Non-pigmented ciliary epithelial cell (primary cell): ENCODE data around the gene CFH.
"Not testable (repeated sequence)": the region's sequence is repeated elsewhere in the genome, so short reads cannot be mapped to it uniquely, and the experiment has no call there.

ENCODE experiments used
- DNase-seq: peaks from one replicate; pipeline ENCODE4 v3.0.0-alpha.2; 2010; ENCODE audit warnings: low read depth

CFH gene

DNA sequence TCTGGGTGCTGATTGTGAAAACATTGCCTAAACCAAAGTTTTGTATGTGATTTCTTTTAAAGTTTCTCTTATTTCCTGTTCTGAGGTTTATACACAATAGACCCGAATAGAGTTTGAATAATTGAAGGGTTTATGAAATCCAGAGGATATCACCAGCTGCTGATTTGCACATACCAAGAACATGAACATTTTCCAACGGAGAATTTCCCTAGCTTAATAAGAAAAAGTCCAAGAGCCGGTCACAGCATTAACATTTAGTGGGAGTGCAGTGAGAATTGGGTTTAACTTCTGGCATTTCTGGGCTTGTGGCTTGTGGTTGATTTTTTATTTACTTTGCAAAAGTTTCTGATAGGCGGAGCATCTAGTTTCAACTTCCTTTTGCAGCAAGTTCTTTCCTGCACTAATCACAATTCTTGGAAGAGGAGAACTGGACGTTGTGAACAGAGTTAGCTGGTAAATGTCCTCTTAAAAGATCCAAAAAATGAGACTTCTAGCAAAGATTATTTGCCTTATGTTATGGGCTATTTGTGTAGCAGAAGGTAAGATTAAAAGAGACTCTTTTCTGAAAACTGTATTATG, at the start of gene CFH:
CFH (plus strand) TSS at position 407 of the 579 bp plus-strand sequence; CDS start at position 482, 75 bp downstream.
- peak; percentile 87 for DNase-seq

GRCh38 chr1:196603651-196604050, 48.2 kb upstream of the CFH start:
- DNase-seq, result no peak

GRCh38 chr1:196607981-196608380, 43.9 kb upstream of the CFH start:
- DNase-seq, result no peak

- peak; percentile 23 for DNase-seq
These were observed 43.2 kb upstream of the CFH start, which contains the start of gene KCNT2 for GRCh38 chr1:196608390-196609369. TSS of gene KCNT2 (minus strand) at chr1:196608440. CDS start at chr1:196608309, 131 bp downstream.

GRCh38 chr1:196609370-196609737, 42.5 kb upstream of the CFH start:
- no peak for DNase-seq

- DNase-seq, result no peak
These were observed 40.0 kb upstream of the CFH start for GRCh38 chr1:196611873-196612272.

- no peak for DNase-seq
These were observed 32.1 kb upstream of the CFH start for GRCh38 chr1:196619721-196620120.

DNA sequence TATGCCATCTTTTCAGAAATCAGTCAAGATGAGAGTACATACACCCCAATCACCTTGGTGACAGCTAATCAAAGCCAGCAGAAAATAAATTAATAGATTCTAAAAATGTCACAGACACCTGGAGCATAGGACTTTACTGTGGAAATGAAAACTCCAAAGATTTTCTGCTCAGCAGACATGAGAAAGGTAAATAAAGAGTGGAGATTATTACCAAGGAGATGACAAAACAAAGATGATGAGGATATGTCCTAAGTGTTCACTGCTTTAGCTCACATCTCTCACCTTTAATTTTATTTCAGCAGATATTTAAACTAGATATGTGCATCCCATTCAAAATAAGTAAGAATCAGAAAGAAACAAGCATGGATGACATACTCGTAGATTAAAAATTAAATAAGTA, 28.8 kb upstream of the CFH start:
- DNase-seq, result no peak

GRCh38 chr1:196628838-196629237, 23.0 kb upstream of the CFH start:
- no peak for DNase-seq

DNA sequence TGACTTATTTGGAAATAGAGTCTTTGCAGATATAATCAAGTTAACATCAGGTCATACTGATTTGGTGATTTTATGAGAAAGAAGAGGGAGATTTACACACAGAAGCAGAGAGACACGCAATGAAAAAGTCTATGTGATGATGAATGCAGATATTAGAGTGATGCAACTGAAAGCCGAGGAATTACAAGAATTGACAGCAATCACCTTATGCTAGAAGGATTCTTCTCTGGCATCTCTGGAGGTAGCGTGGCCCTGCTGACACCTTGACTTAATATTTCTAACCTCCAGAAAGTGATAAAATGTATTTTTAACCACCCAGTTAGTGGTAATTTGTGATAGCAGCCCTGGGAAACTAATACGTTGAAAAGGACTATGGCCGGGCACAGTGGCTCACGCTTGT, 14.2 kb upstream of the CFH start:
- DNase-seq, result no peak

GRCh38 chr1:196638466-196638865, 13.4 kb upstream of the CFH start:
- DNase-seq, result no peak

DNA sequence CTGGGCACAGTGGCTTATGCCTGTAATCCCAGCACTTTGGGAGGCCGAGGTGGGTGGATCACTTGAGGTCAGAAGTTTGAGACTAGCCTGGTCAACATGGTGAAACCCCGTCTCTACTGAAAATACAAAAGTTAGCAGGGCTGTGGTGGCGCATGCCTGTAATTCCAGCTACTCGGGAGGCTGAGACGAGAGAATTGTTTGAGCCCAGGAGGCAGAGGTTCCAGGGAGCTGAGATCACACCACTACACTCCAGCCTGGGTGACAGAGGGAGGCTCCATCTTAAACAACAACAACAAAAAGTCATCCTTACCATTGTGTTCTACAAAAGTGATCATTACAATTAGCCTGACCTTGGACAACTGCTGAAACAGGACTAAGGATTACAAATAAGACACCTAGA, 12.6 kb upstream of the CFH start:
- DNase-seq, result not testable (repeated sequence)

- DNase-seq, result no peak
These were observed 10.9 kb upstream of the CFH start for GRCh38 chr1:196640976-196641375.

GRCh38 chr1:196649990-196650389, 1.9 kb upstream of the CFH start:
- DNase-seq, result no peak

- no peak for DNase-seq
These were observed 1.4 kb upstream of the CFH start for GRCh38 chr1:196650403-196650802.

DNA sequence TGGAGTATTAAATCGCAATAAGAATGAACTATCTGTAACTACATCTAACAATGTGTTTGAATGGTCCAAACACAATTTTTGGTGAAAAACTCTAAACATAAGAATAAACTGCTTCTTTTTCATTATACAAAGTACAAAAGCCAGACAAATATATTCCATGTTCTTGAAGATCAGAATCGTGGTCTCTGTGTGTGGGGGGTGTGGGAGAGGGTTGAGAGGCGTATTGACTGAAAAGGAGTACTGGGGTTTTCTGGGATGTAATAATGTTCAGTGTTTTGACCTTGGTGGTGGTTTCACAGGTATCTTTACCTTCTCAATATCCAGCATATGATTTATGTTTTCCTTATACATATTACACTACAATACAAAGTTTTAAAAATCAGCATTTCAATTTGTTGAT, 764 bp upstream of the CFH start:
- no peak for DNase-seq

GRCh38 chr1:196654271-196654670, 2.4 kb downstream of the CFH start:
- no peak for DNase-seq

GRCh38 chr1:196655071-196655470, 3.2 kb downstream of the CFH start:
- no peak for DNase-seq

DNA sequence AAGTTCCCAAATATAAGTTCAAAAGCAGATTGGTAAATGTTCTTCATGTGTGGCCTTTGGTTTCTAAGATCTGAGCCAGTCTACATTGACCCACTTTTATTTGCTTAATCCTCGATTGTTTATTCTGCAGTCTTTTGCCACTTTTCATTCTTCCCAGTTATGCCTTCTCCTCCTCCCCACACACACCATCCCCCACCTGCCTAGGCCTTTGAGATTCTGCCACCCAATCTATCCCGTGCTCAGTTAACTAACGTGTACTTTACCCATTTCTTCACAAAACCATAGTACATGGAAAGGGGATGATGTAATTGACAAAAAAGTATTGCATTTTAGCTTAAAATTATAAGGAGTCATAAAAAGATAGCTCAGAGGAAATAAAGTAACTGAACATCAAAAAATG, 3.7 kb downstream of the CFH start:
- DNase-seq, result no peak

DNA sequence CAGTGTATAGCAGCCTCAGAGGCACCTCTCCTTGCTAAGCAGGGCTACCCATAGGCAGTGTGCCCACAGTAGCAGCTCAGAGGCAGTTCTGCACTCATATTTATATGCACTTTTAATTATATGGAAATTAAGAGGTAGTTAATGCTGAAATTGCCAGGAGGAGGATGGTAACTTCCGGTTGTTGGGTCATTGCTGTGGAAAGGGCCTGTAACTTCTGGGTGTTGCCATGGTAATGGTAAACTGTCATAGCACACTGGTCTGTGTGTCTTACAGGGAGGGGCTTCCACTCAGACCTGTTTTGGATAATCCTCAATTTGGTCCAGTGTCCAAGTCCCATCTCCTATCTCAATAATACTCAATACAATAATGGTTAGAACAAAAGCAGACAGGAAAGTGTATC, 7.6 kb downstream of the CFH start:
- DNase-seq, result no peak

- DNase-seq, result no peak
These were observed 8.4 kb downstream of the CFH start for GRCh38 chr1:196660272-196660671.

- DNase-seq, result no peak
These were observed 9.0 kb downstream of the CFH start for GRCh38 chr1:196660852-196661251.

DNA sequence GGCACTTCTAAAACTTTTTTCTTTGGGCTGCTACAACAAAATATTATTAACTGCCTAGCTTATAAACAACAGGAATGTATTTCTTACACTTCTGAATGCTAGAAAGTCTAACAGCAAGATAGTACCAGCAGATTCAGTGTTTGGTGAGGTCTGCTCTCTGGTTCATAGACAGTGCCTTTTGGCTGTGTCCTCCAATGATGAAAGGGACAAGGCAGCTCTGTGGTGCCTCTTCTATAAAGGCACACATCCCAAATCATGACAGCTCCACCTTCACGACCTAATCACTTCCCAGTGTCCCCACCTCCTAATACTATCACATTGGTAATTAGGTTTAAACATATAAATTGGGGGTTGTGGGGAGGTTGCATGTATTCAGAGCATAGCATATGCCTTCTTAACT, 9.5 kb downstream of the CFH start:
- DNase-seq, result no peak
